Adrenal gland (tissue), 12 donors: ENCODE results near the gene ZFP57. TPM values are rescaled to one million over a fixed set of nuclear protein-coding genes. Genes with fewer than 3 reads are reported as not detected.

Experiments
- DNase-seq, 7 donors: peaks; one replicate each; pipeline ENCODE4 v3.0.0-alpha.2; 2019 to 2020
- H3K27ac ChIP-seq, 5 donors: fragments of 200-600 bp; sonication (generic) in 4 of 5; 1 replicate in 3 of 5; 2 replicates in 2 of 5; pipeline versions ENCODE4 v1.5.1 to v1.8.0; 2016 to 2020; ENCODE audit warnings: mild to moderate bottlenecking in 1 of 5
- H3K27me3 ChIP-seq: fragments of 200-600 bp; 2 replicates; pipeline ENCODE4 v1.8.0; 2021
- H3K36me3 ChIP-seq, 2 donors: fragments of 200-600 bp; replicated peaks in 1 of 2; 1 replicate in 1 of 2; 2 replicates in 1 of 2; pipeline versions ENCODE4 v1.5.1 to v1.8.0; 2018 to 2022
- H3K4me1 ChIP-seq, 2 donors: fragments of 200-600 bp; replicated peaks in 1 of 2; 1 replicate in 1 of 2; 2 replicates in 1 of 2; pipeline versions ENCODE4 v1.5.1 to v1.8.0; 2018 to 2021
- H3K4me3 ChIP-seq, 4 donors: fragments of 200-600 bp; sonication (generic) in 3 of 4; one replicate each; pipeline ENCODE4 v1.5.1; 2016 to 2018
- H3K9me3 ChIP-seq, 3 donors: fragments of 200-600 bp; sonication (generic) in 1 of 3; replicated peaks in 1 of 3; 1 replicate in 2 of 3; 2 replicates in 1 of 3; pipeline versions ENCODE4 v1.5.1 to v1.8.0; 2016 to 2021
- POLR2A ChIP-seq, 2 donors: fragments of 450-650 bp; IDR thresholded peaks; one replicate each; pipeline ENCODE4 v1.6.1; 2017; ENCODE audit warnings: antibody characterized with exemption in 2 of 2, mild to moderate bottlenecking in 2 of 2, moderate library complexity in 1 of 2
- WGBS, 4 donors: extraction: QIAGEN DNeasy Blood & Tissue Kit in 2 of 4; methylation state at CpG; one replicate each; pipeline versions ENCODE4 v1.1.5 to v1.1.7; 2013 to 2017; 5-methylcytosine and 5-hydroxymethylcytosine counted together
- intact Hi-C, 2 donors: fragments of 100-400 bp; cut with DNase I; formaldehyde crosslinking; loops; one replicate each; pipeline versions ENCODE4 v1.14.1 to v1.15.0; 2022 to 2023
- polyA plus RNA-seq, 3 donors: library from polyadenylated mRNA; stranded (reverse); fragments of 200-250 nt in 2 of 3; fragments of 350-450 nt in 1 of 3; fragmentation: Illumina TruSeq in 1 of 3; extraction: RNeasy Lipid Tissue Mini Kit (QIAGEN cat#74804) in 1 of 3; gene quantifications; one replicate each; pipeline ENCODE4 v1.2.3, GENCODE V29; 2013 to 2014
- total RNA-seq, 9 donors: library from RNA; depleted of rRNA in 4 of 9; stranded (reverse); fragments of >200 nt in 4 of 9; fragments of 120-200 nt in 1 of 9; fragmentation: NEBNext Ultra II Directional in 1 of 9; extraction: Animal tissue kit (Norgen Biotek cat#: 25700) in 1 of 9; gene quantifications; one replicate each; pipeline versions ENCODE4 v1.1.0 to v1.2.4, GENCODE V29; 2013 to 2023
- TF ChIP-seq, protein P1 (sequence below), 6 experiments: fragments of 450-650 bp in 4 of 6; fragments of 200-600 bp in 2 of 6; sonication (generic) in 1 of 6; IDR thresholded peaks; 1 replicate in 5 of 6; 2 replicates in 1 of 6; pipeline versions ENCODE4 v1.5.1 to v1.8.0; 2016 to 2021; ENCODE audit warnings: antibody characterized with exemption in 6 of 6, mild to moderate bottlenecking in 2 of 6, moderate library complexity in 1 of 6
- donor health status: healthy with polysubstance abuse.
- donor health status: Bipolar disorder and iron deficiency.
- donor health status: DM: yes; HTN: yes; CAD: no.
- donor health status: DM: no; HTN: no; CAD: no.
- donor health status: DM: no; HTN: no; CAD: no.
- donor health status: DM: yes; HTN: yes; CAD: no.

Gene ZFP57
- total and polyA plus RNA-seq, 12 donors, result 0.06 to 1.9 (median 0.96) TPM; not detected in 7

DNA sequence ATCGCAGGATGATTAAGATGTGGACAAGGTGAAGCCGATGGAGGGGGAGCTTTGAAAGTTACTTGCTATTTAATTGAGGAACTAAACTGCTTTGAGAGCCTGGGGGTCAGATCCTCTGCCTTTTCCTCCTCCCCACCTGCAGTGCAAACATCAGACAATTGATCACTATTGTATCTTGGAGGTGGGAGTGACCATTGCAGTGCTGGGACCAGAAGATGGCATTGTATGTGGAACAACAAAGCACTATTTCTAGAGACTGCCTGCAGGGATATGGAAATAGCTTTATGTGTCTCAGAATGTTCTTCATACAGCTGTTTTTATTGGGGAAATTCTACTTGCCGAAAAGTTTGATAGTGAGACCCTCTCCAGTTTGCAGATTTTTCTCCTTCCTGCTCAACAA is 19.9 kb downstream of the ZFP57 start:
- intact Hi-C loops, result no loop called here
- no peak overlapping the region for H3K27ac ChIP-seq
- DNase-seq, result no peak
- WGBS, 4 donors, result 67 to 81% (median 73%) methylated on average over 3 of the region's 3 CpGs
- H3K9me3 ChIP-seq, result no peaks in the 10 kb centered on the region
- H3K36me3 ChIP-seq, result no peaks in the 10 kb centered on the region
- H3K4me1 ChIP-seq, result no peaks in the 10 kb centered on the region
- H3K27me3 ChIP-seq, result peaks cover 21% of the 10 kb centered on the region
- TF ChIP-seq POLR2A (IDR thresholded peaks at IDR 0.05), result no peak
- TF ChIP-seq, protein P1, sequence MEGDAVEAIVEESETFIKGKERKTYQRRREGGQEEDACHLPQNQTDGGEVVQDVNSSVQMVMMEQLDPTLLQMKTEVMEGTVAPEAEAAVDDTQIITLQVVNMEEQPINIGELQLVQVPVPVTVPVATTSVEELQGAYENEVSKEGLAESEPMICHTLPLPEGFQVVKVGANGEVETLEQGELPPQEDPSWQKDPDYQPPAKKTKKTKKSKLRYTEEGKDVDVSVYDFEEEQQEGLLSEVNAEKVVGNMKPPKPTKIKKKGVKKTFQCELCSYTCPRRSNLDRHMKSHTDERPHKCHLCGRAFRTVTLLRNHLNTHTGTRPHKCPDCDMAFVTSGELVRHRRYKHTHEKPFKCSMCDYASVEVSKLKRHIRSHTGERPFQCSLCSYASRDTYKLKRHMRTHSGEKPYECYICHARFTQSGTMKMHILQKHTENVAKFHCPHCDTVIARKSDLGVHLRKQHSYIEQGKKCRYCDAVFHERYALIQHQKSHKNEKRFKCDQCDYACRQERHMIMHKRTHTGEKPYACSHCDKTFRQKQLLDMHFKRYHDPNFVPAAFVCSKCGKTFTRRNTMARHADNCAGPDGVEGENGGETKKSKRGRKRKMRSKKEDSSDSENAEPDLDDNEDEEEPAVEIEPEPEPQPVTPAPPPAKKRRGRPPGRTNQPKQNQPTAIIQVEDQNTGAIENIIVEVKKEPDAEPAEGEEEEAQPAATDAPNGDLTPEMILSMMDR (IDR thresholded peaks at IDR 0.05), result no peak
- H3K4me3 ChIP-seq, result no peak overlapping the region

GRCh38 chr6:29656798-29657197 is 24.2 kb downstream of the ZFP57 start, which contains the start of gene MOG:
MOG (plus strand) TSS chr6:29657092; CDS start chr6:29657210, 118 bp downstream.
- intact Hi-C loops, result no loop called here
- no peaks in the 10 kb centered on the region for H3K36me3 ChIP-seq
- H3K27ac ChIP-seq, result no peak within 1 kb of the TSS
- no peak for TF ChIP-seq POLR2A (IDR thresholded peaks at IDR 0.05)
- TF ChIP-seq, protein P1 (IDR thresholded peaks at IDR 0.05), result no peak
- H3K27me3 ChIP-seq, result peaks cover 9% of the 10 kb centered on the region
- H3K4me3 ChIP-seq, result no peak within 1 kb of the TSS
- DNase-seq, result no peak
- H3K4me1 ChIP-seq, result peaks cover 0 to 9% of the 10 kb centered on the region in 2 donors
- 40 to 83% (median 75%) methylated on average over 1 to 4 of the region's 4 CpGs for WGBS, 4 donors
- H3K9me3 ChIP-seq, result no peaks in the 10 kb centered on the region

- Histone ChIP-seq H3K4me1 (peaks cover 0 to 9% of the 10 kb centered on the region in 2 donors), H3K9me3 (no peaks in the 10 kb centered on the region), H3K4me3 (no peak overlapping the region), H3K27ac (no peak overlapping the region), H3K36me3 (no peaks in the 10 kb centered on the region), H3K27me3 (peaks cover 4% of the 10 kb centered on the region)
- 43 to 59% (median 50%) methylated on average over 2 of the region's 2 CpGs for WGBS, 4 donors
- no peak for DNase-seq
- TF ChIP-seq POLR2A (IDR thresholded peaks at IDR 0.05), result no peak
- TF ChIP-seq, protein P1 (IDR thresholded peaks at IDR 0.05), result no peak
- intact Hi-C loops, result no loop called here
Measured at GRCh38 chr6:29656157-29656556, 24.8 kb downstream of the ZFP57 start.

DNA sequence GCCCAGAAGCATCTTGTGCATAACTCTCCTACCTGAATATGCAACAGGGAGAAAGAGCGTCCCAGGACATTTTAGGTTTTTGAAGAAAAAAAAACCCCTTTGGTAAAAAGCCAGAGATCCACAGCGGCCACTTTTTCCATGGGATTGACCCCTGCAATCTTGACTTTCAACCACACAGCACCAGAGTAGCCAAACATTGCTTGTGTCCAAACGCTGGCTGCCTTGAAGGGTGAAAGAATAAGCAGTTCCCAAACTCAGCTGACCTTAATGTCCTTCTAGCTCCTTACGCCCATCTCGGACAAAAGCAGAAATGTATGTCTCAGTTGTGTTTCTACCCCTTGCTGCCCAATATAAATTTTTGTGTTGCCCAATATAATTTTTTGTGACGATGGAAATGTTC is 25.3 kb downstream of the ZFP57 start:
- 65 to 72% (median 69%) methylated on average over 6 of the region's 6 CpGs for WGBS, 4 donors
- H3K4me1 ChIP-seq, result peaks cover 0 to 9% of the 10 kb centered on the region in 2 donors
- no peak for DNase-seq
- no peaks in the 10 kb centered on the region for H3K36me3 ChIP-seq
- H3K27me3 ChIP-seq, result peaks cover 4% of the 10 kb centered on the region
- intact Hi-C loops, result no loop called here
- H3K4me3 ChIP-seq, result no peak overlapping the region
- H3K9me3 ChIP-seq, result no peaks in the 10 kb centered on the region
- TF ChIP-seq POLR2A (IDR thresholded peaks at IDR 0.05), result no peak
- TF ChIP-seq, protein P1 (IDR thresholded peaks at IDR 0.05), result no peak
- H3K27ac ChIP-seq, result no peak overlapping the region
